OCI-LY1 (cell line): Measurements from ENCODE around the gene HUS1.
A peak's percentile ranks its signal among the peaks of the same experiment; 100 is the strongest.
"Not testable (repeated sequence)": the region's sequence is repeated elsewhere in the genome, so short reads cannot be mapped to it uniquely, and the experiment has no call there.

Experiments
- H2AFZ ChIP-seq: fragments of 200-600 bp; sonication (generic), shearing (Covaris generic); 2 replicates; pipeline ENCODE4 v1.6.0; 2014; ENCODE audit warnings: antibody characterized with exemption, mild to moderate bottlenecking, low read length
- H3F3A ChIP-seq: fragments of 200-600 bp; sonication (generic), shearing (Covaris generic); 2 replicates; pipeline ENCODE4 v1.6.0; 2014; ENCODE audit warnings: mild to moderate bottlenecking, antibody characterized with exemption, low read length, moderate library complexity; ENCODE audit not compliant: insufficient read depth
- H3K27ac ChIP-seq: fragments of 200-600 bp; sonication (generic); 2 replicates; pipeline ENCODE4 v1.5.1; 2014; ENCODE audit warnings: low read length, mixed run types, mild to moderate bottlenecking, low read depth; ENCODE audit not compliant: poor library complexity, severe bottlenecking
- H3K27me3 ChIP-seq: fragments of 200-600 bp; sonication (generic); 2 replicates; pipeline ENCODE4 v1.6.0; 2014; ENCODE audit warnings: antibody characterized with exemption, mild to moderate bottlenecking, low read length, moderate library complexity; ENCODE audit not compliant: insufficient read depth
- H3K36me3 ChIP-seq: fragments of 200-600 bp; sonication (generic); 2 replicates; pipeline ENCODE4 v1.6.1; 2014; ENCODE audit warnings: mild to moderate bottlenecking, antibody characterized with exemption, low read length, moderate library complexity, mixed read lengths; ENCODE audit not compliant: insufficient read depth
- H3K4me1 ChIP-seq: fragments of 200-600 bp; sonication (generic); 2 replicates; pipeline ENCODE4 v1.5.1; 2014; ENCODE audit warnings: mild to moderate bottlenecking, low read length, moderate library complexity; ENCODE audit not compliant: insufficient read depth, severe bottlenecking
- H3K4me2 ChIP-seq: fragments of 200-600 bp; sonication (generic), shearing (Covaris generic); 2 replicates; pipeline ENCODE4 v1.6.1; 2014; ENCODE audit warnings: low read length
- H3K4me3 ChIP-seq: fragments of 200-600 bp; sonication (generic); 2 replicates; pipeline ENCODE4 v1.5.1; 2014; ENCODE audit warnings: low read length, low read depth, mild to moderate bottlenecking, mixed read lengths; ENCODE audit not compliant: poor library complexity, severe bottlenecking
- H3K79me2 ChIP-seq: fragments of 200-600 bp; shearing (Covaris generic); 2 replicates; pipeline ENCODE4 v1.6.1; 2016; ENCODE audit warnings: mixed run types, low read length, mixed read lengths; ENCODE audit not compliant: insufficient read depth
- H3K9ac ChIP-seq: fragments of 200-600 bp; sonication (generic), shearing (Covaris generic); 2 replicates; pipeline ENCODE4 v1.6.1; 2014; ENCODE audit warnings: mild to moderate bottlenecking, low read length, mixed read lengths
- H3K9me2 ChIP-seq: fragments of 200-600 bp; sonication (generic), shearing (Covaris generic); 2 replicates; pipeline ENCODE4 v1.6.1; 2014; ENCODE audit warnings: low read depth, mild to moderate bottlenecking, low read length, mixed read lengths
- H3K9me3 ChIP-seq: fragments of 200-600 bp; shearing (Covaris generic); 2 replicates; pipeline ENCODE4 v1.6.1; 2014; ENCODE audit warnings: low read length, mixed read lengths
- H4K20me1 ChIP-seq: fragments of 200-600 bp; sonication (generic), shearing (Covaris generic); 2 replicates; pipeline ENCODE4 v1.6.0; 2016; ENCODE audit warnings: mild to moderate bottlenecking, low read length; ENCODE audit not compliant: insufficient read depth
- CTCF ChIP-seq: fragments of 200-600 bp; sonication (generic), shearing (Covaris generic); IDR thresholded peaks from 2 replicates; pipeline ENCODE4 v1.5.1; 2017; ENCODE audit warnings: mild to moderate bottlenecking, antibody characterized with exemption, low read length, moderate library complexity, mixed read lengths
- EZH2 ChIP-seq: fragments of 200-600 bp; sonication (generic), shearing (Covaris generic); IDR thresholded peaks from 2 replicates; pipeline ENCODE4 v1.8.0; 2017; ENCODE audit warnings: borderline replicate concordance, mixed run types, mild to moderate bottlenecking, antibody characterized with exemption, low read length, moderate library complexity, mixed read lengths

HUS1 gene

GRCh38 chr7:47988496-47989386, 9.3 kb upstream of the HUS1 start:
- H3K9me2 ChIP-seq, result no peaks in the 10 kb centered on the region
- no peak overlapping the region for H2AFZ ChIP-seq
- no peaks in the 10 kb centered on the region for H3K36me3 ChIP-seq
- H3K4me2 ChIP-seq, result no peak overlapping the region
- no peaks in the 10 kb centered on the region for H4K20me1 ChIP-seq
- H3K9ac ChIP-seq, result no peak overlapping the region
- H3K4me3 ChIP-seq, result no peak overlapping the region
- no peaks in the 10 kb centered on the region for H3F3A ChIP-seq
- no peak overlapping the region for H3K27ac ChIP-seq
- H3K9me3 ChIP-seq, result no peaks in the 10 kb centered on the region
- H3K4me1 ChIP-seq, result peaks cover 19% of the 10 kb centered on the region
- no peaks in the 10 kb centered on the region for H3K27me3 ChIP-seq
- TF ChIP-seq EZH2, result no peak
- peak; percentile 85 for TF ChIP-seq CTCF
- no peaks in the 10 kb centered on the region for H3K79me2 ChIP-seq

- Histone ChIP-seq H3K27me3 (no peaks in the 10 kb centered on the region), H4K20me1 (no peaks in the 10 kb centered on the region), H3K4me2 (no peak overlapping the region), H2AFZ (peak overlapping the region; percentile 20; the same call in 1 of the 2 replicates), H3K9me2 (no peaks in the 10 kb centered on the region), H3K9ac (no peak overlapping the region), H3K9me3 (no peaks in the 10 kb centered on the region), H3K79me2 (no peaks in the 10 kb centered on the region), H3K36me3 (peaks cover 8% of the 10 kb centered on the region; the same call in 1 of the 2 replicates), H3K4me3 (no peak overlapping the region), H3F3A (0 out of 2 replicates have a peak, but pooled peaks cover 5% of the 10 kb centered on the region), H3K4me1 (peaks cover 23% of the 10 kb centered on the region), H3K27ac (no peak overlapping the region)
- TF ChIP-seq CTCF (no peak), EZH2 (no peak)
Measured at GRCh38 chr7:47982610-47983009, 3.2 kb upstream of the HUS1 start.

GRCh38 chr7:47980648-47981047, 1.2 kb upstream of the HUS1 start:
- not testable (repeated sequence) for H2AFZ ChIP-seq, H3K4me3 ChIP-seq, H3F3A ChIP-seq, H3K9ac ChIP-seq, H3K9me2 ChIP-seq, H3K4me2 ChIP-seq, H4K20me1 ChIP-seq, H3K27ac ChIP-seq, H3K9me3 ChIP-seq, H3K79me2 ChIP-seq, H3K27me3 ChIP-seq
- peaks cover 23% of the 10 kb centered on the region for H3K4me1 ChIP-seq
- peaks cover 27% of the 10 kb centered on the region for H3K36me3 ChIP-seq
